Loucy (cell line): ENCODE measurements around the gene BLACAT1.

Experiments
- H2AFZ ChIP-seq: fragments of 200-600 bp; sonication (generic); 2 replicates; pipeline ENCODE4 v1.6.0; 2016; ENCODE audit warnings: antibody characterized with exemption, mild to moderate bottlenecking, low read length, moderate library complexity
- H3F3A ChIP-seq: fragments of 200-600 bp; 2 replicates; pipeline ENCODE4 v1.6.0; 2016; ENCODE audit warnings: antibody characterized with exemption, low read depth, mild to moderate bottlenecking
- H3K27me3 ChIP-seq: fragments of 200-600 bp; sonication (generic); 2 replicates; pipeline ENCODE4 v1.6.1; 2014; ENCODE audit warnings: low read length, mild to moderate bottlenecking; ENCODE audit not compliant: insufficient read depth, poor library complexity, severe bottlenecking
- H3K36me3 ChIP-seq: fragments of 200-600 bp; sonication (generic); 2 replicates; pipeline ENCODE4 v1.6.1; 2016; ENCODE audit warnings: low read length; ENCODE audit not compliant: insufficient read depth
- H3K4me1 ChIP-seq: fragments of 200-600 bp; sonication (generic); 2 replicates; pipeline ENCODE4 v1.5.1; 2014; ENCODE audit warnings: low read length, mild to moderate bottlenecking; ENCODE audit not compliant: insufficient read depth, poor library complexity, severe bottlenecking
- H3K4me2 ChIP-seq: fragments of 200-600 bp; sonication (generic); 2 replicates; pipeline ENCODE4 v1.6.0; 2014; ENCODE audit warnings: antibody characterized with exemption, low read length, low read depth, mild to moderate bottlenecking; ENCODE audit not compliant: poor library complexity, severe bottlenecking
- H3K4me3 ChIP-seq: fragments of 200-600 bp; sonication (generic); 2 replicates; pipeline ENCODE4 v1.5.1; 2014; ENCODE audit warnings: low read length, mild to moderate bottlenecking, mixed read lengths; ENCODE audit not compliant: poor library complexity, severe bottlenecking
- H3K79me2 ChIP-seq: fragments of 200-600 bp; sonication (generic); 2 replicates; pipeline ENCODE4 v1.6.1; 2014; ENCODE audit warnings: low read length; ENCODE audit not compliant: insufficient read depth
- H3K9ac ChIP-seq: fragments of 200-600 bp; sonication (generic); 2 replicates; pipeline ENCODE4 v1.6.0; 2014; ENCODE audit warnings: mild to moderate bottlenecking, low read depth, low read length, moderate library complexity; ENCODE audit not compliant: poor library complexity, severe bottlenecking
- H3K9me2 ChIP-seq: fragments of 200-600 bp; sonication (generic); replicated peaks from 2 replicates; pipeline ENCODE4 v1.6.1; 2016; ENCODE audit warnings: low read depth, low read length, mixed read lengths
- H3K9me3 ChIP-seq: fragments of 200-600 bp; sonication (generic); 2 replicates; pipeline ENCODE4 v1.6.1; 2014; ENCODE audit warnings: mild to moderate bottlenecking, antibody characterized with exemption, low read length, low read depth; ENCODE audit not compliant: insufficient read depth
- H4K20me1 ChIP-seq: fragments of 200-600 bp; sonication (generic); 2 replicates; pipeline ENCODE4 v1.6.0; 2014; ENCODE audit warnings: antibody characterized with exemption, low read length, mild to moderate bottlenecking; ENCODE audit not compliant: insufficient read depth, poor library complexity, severe bottlenecking
- CTCF ChIP-seq: fragments of 200-600 bp; sonication (generic); conservative IDR thresholded peaks from 2 replicates; pipeline ENCODE4 v1.5.1; 2014; ENCODE audit warnings: mild to moderate bottlenecking, antibody characterized with exemption, low read length
- EZH2phosphoT487 ChIP-seq: fragments of 200-600 bp; IDR thresholded peaks from 2 replicates; pipeline ENCODE4 v1.6.1; 2018; ENCODE audit warnings: antibody characterized with exemption, mild to moderate bottlenecking, moderate library complexity, borderline replicate concordance

The BLACAT1 gene

GRCh38 chr1:205452364-205452763, 3.5 kb downstream of the BLACAT1 start:
- Histone ChIP-seq H3K4me1 (no peaks in the 10 kb centered on the region), H3K9me2 (no peaks in the 10 kb centered on the region), H3K4me2 (no peak overlapping the region), H3K79me2 (no peaks in the 10 kb centered on the region), H2AFZ (no peak overlapping the region), H3F3A (no peaks in the 10 kb centered on the region), H3K4me3 (no peak overlapping the region), H3K9ac (no peak overlapping the region), H3K9me3 (no peaks in the 10 kb centered on the region), H3K36me3 (no peaks in the 10 kb centered on the region), H3K27me3 (no peaks in the 10 kb centered on the region), H4K20me1 (no peaks in the 10 kb centered on the region)
- TF ChIP-seq EZH2phosphoT487, result no peak
- no peak for TF ChIP-seq CTCF

GRCh38 chr1:205451759-205452164, 4.1 kb downstream of the BLACAT1 start:
- no peaks in the 10 kb centered on the region for H3K9me2 ChIP-seq
- TF ChIP-seq EZH2phosphoT487 (no peak), CTCF (no peak)
- H3K79me2 ChIP-seq, result no peaks in the 10 kb centered on the region
- no peak overlapping the region for H3K4me3 ChIP-seq
- no peaks in the 10 kb centered on the region for H4K20me1 ChIP-seq
- H3K27me3 ChIP-seq, result no peaks in the 10 kb centered on the region
- H3K9ac ChIP-seq, result no peak overlapping the region
- H2AFZ ChIP-seq, result no peak overlapping the region
- no peaks in the 10 kb centered on the region for H3K36me3 ChIP-seq
- H3K9me3 ChIP-seq, result no peaks in the 10 kb centered on the region
- H3K4me2 ChIP-seq, result no peak overlapping the region
- no peaks in the 10 kb centered on the region for H3F3A ChIP-seq
- no peaks in the 10 kb centered on the region for H3K4me1 ChIP-seq

GRCh38 chr1:205451202-205451601, 4.6 kb downstream of the BLACAT1 start:
- no peaks in the 10 kb centered on the region for H3K9me3 ChIP-seq
- no peak overlapping the region for H3K4me2 ChIP-seq
- H3F3A ChIP-seq, result no peaks in the 10 kb centered on the region
- H3K4me3 ChIP-seq, result no peak overlapping the region
- no peaks in the 10 kb centered on the region for H3K79me2 ChIP-seq
- no peaks in the 10 kb centered on the region for H3K4me1 ChIP-seq
- no peak overlapping the region for H2AFZ ChIP-seq
- TF ChIP-seq EZH2phosphoT487 (no peak), CTCF (no peak)
- H3K27me3 ChIP-seq, result no peaks in the 10 kb centered on the region
- H3K9me2 ChIP-seq, result no peaks in the 10 kb centered on the region
- H4K20me1 ChIP-seq, result no peaks in the 10 kb centered on the region
- no peaks in the 10 kb centered on the region for H3K36me3 ChIP-seq
- no peak overlapping the region for H3K9ac ChIP-seq
